Myocyte (in vitro differentiated cells): ENCODE results near the gene ERICH4. TPM values are rescaled to one million over a fixed set of nuclear protein-coding genes. Genes with fewer than 3 reads are reported as not detected.

ENCODE experiments used
- DNase-seq: peaks from one replicate; pipeline ENCODE4 v3.0.0-alpha.2; 2012; ENCODE audit warnings: low read depth
- total RNA-seq: library from RNA; depleted of rRNA; stranded (reverse); fragments of >200 nt; gene quantifications from 2 replicates; pipeline ENCODE4 v1.2.3, GENCODE V29; 2014

ERICH4 gene
- total RNA-seq, 1 donor from 2014 or later: not detected

DNA sequence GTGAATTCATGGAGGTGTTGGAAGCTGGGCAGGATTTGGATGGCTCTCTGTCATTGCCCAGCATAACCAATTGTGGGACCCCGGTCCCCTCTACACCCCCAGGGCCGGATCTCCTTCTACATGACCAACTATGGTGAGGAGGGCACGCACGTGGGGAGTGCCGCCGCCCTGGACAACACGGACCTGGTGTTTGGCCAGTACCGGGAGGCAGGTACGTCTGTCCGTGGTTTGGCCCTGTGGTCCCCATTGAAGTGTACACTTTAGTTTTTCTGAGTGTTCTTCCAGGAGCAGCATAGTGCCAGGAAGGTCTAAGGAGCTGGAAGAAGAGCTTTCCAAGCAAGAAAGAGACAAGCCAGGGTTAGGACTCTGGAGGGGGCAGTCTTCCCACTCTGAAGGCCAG is 29.0 kb upstream of the ERICH4 start:
- no peak for DNase-seq

- no peak for DNase-seq
Observed at GRCh38 chr19:41414461-41414860, 28.5 kb upstream of the ERICH4 start.

- DNase-seq: peak; percentile 89
Observed at GRCh38 chr19:41415154-41415571, 27.8 kb upstream of the ERICH4 start.

DNA sequence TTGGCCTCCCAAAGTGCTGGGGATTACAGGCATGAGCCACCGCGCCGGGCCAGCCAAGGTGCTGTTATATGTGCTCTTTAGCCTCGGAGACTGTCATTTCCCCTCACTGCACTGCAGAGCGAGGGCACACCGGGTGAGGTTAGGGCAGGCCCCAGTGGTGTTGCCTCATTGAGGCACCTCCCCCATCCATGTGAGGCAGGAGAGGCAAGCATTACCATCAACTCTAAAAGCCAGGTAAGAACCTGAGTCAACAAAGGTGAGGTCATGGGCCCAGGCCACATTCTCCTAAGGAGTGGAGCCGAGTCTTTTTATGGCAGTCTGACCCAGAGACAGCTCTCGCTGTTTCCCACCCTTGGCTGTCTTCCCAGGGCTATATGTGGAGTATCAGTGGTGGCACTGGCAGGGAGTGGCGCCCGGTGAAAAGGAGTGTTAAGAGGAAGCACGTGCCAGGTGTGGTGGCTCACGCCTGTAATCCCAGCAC is 26.7 kb upstream of the ERICH4 start:
- DNase-seq: no peak

DNA sequence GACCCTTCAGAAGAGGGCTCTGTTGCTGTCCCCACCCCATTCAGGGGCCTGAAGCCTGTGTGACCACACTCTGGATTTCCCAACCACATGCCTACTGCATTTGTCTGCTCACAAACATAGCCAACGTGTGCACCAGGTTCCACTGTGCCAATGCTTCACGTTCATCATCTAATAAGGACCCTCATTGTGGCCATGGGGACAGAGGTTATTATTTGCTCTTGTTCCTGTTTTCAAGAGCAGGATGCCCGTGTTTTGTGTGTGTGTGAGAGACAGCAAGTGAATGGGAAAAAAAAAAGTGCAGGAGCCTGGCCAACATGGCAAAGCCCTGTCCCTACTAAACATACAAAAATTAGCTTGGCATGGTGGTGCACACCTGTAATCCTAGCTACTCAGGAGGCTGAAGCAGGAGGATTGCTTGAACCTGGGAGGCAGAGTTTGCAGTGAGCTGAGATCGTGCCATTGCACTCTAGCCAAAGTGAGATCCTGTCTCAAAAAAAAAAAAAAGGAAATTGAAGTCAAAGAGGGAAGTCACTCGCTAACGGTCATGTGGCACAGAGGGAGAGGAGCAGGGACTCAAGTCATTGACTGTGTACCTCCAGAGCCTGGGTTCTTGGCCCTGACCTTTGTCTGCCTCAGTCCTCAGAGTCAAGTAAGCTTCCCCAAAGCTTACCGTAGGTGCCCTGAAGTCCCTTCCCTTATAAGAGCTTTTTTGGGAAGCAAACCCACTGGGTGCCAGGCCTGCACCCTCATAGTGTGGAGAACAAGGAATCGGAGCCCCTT is 22.7 kb upstream of the ERICH4 start:
- DNase-seq: no peak

DNA sequence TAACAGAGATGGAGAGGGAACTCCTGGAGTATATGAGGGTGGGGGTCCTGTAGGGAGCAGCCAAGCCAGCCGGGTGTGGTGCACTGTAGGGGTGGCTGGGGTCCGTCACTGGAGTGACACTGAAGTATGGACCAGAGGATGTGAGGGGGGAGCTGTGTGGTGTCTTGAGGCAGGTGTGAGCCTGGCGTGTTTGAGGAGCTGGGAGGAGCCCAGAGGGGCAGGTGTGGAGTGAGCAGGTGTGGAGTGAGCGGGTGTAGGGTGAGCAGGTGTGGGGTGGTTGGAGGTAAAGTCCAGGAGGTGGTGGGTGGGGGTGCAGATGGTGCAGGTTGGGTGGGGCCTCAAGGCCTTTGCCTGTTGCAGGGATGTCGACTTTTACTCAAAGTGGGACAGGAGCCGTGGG is 21.6 kb upstream of the ERICH4 start:
- no peak for DNase-seq

- DNase-seq: no peak
Observed at GRCh38 chr19:41421973-41422372, 21.0 kb upstream of the ERICH4 start.

DNA sequence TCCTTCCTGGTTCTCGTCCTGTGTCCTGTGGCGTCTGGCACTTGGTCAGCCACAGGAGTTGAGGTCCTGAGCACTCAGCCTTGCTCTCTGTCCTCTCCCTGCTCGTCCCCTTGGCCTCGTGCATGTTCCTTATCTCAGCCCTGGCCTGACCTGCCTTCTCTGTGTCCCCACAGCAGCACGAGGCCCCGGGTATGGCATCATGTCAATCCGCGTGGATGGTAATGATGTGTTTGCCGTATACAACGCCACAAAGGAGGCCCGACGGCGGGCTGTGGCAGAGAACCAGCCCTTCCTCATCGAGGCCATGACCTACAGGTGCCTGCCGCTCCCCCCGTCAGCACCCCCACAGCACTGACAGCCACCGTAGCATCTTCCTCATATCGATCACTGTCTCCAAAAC is 20.5 kb upstream of the ERICH4 start:
- no peak for DNase-seq

DNA sequence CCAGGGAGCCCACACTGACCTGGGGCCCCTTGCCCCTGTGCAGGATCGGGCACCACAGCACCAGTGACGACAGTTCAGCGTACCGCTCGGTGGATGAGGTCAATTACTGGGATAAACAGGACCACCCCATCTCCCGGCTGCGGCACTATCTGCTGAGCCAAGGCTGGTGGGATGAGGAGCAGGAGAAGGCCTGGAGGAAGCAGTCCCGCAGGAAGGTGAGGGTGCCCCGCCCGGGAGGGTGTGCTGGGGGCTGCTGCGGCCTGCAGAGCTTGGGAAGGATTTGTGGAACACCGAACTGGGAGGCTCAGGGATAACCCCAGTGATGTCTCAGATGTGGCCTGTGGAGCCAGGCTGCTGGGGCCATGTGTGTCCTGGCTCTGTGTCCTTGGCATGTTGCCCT is 20.0 kb upstream of the ERICH4 start:
- DNase-seq: no peak

- no peak for DNase-seq
Observed at GRCh38 chr19:41424335-41425173, 18.4 kb upstream of the ERICH4 start.

DNA sequence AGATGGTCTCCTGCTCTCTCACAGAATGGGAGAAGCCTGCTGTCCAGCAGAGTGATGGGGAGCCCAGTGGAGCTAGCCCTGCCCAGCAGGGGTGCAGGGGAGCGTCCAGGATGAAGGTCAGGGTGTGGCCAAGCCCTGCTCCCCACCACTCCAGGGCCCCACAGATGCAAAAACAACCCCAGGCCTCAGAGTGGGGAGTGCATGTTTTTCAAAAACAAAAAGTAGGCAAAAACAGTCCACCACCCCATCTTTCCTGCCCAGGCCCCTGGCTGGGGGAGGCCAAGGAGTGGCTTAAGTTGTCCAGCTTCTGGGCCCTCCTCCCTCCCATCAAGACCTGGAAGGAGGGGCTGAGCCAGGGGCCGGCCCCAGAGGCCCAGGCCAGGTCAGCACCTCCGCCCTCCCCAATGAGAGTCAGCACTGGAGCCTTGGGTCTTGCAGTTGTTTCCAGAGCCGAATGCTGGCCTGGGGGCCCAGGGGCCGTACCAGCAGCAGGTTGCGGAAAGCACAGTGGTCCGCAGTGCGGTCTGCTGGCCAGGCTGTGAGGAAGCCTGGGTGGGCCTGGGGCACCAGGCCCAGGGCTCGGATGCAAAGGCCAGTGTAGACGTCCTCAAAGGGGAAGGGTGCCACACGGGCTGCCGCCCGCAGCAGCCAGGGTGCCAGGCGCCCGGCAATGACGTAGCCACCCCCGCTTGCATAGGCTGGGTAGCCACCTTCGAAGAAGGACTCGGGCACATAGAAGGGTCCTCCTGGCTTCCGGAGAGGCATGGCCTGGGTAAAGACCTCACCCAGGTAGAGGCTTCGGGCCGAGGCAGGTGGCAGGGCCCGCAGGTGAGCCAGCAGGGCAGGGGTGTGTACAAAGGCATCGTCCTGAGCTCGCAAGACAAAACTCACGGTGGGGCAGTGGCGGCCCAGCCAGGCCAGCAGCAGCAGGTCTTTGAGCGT is 17.5 kb upstream of the ERICH4 start:
- DNase-seq: no peak

DNA sequence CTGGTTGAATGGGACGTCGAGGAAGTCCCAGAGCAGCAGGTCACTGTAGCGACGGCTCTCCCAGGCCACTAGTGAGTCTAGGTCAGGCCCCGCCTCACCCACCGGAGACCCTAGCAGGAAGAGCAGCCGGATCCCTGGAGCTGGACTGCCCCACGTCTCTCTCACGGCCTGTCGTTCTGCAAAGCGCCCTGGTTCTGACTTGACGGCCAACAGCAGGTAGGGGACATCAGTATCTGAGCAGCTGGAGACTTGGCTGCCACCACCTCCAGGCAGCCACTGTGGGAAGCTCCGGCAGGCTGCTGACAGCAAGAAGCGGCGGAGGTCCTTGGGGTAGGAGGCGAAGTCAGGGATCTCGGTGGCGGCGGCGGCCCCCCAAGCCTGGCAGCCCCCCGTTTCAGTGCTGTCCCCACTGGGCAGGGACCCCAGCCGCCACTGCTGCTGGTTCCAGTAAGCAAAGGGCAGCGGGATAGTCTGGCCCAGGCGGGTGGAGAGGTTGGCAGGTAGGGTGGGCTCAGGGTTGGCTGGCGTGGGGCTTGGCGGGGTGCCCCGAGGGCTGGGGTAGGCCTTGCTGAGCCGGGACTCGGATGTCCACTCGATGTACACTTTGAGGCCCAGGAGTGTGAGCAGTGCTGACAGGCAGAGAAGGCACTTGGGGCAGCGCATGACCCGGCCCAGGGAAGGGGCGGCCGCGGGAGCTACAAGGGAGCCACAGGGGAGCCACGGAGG is 16.7 kb upstream of the ERICH4 start:
- DNase-seq: no peak

GRCh38 chr19:41426952-41427646 is 15.9 kb upstream of the ERICH4 start, which contains the start of gene B3GNT8:
Gene B3GNT8, minus strand, starts transcription at chr19:41427374. Its CDS starts 596 bp downstream, at chr19:41426778.
- peak; percentile 38 for DNase-seq

GRCh38 chr19:41427647-41428480 is 15.1 kb upstream of the ERICH4 start:
- no peak for DNase-seq

GRCh38 chr19:41428481-41428859 is 14.5 kb upstream of the ERICH4 start:
- peak; percentile 16 for DNase-seq

DNA sequence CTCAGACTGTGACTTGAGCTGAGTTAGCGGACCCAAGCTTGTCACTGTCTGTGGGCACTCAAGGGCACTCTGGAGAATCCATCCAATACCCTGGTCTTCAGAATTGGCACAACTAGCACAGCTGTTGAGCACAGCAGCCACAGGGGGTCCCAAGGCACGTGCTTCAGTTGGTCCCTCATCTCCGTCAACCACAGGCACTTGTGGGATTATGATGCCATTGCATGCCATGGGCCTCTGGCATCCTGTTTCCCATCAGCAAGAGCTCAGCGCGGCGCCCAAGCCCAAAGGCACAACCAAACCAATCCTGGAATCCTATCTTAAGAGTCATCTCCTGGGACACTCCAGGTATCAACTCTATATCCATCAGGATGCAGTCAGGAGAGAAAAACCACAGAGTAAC is 12.0 kb upstream of the ERICH4 start:
- peak; percentile 92 for DNase-seq

DNA sequence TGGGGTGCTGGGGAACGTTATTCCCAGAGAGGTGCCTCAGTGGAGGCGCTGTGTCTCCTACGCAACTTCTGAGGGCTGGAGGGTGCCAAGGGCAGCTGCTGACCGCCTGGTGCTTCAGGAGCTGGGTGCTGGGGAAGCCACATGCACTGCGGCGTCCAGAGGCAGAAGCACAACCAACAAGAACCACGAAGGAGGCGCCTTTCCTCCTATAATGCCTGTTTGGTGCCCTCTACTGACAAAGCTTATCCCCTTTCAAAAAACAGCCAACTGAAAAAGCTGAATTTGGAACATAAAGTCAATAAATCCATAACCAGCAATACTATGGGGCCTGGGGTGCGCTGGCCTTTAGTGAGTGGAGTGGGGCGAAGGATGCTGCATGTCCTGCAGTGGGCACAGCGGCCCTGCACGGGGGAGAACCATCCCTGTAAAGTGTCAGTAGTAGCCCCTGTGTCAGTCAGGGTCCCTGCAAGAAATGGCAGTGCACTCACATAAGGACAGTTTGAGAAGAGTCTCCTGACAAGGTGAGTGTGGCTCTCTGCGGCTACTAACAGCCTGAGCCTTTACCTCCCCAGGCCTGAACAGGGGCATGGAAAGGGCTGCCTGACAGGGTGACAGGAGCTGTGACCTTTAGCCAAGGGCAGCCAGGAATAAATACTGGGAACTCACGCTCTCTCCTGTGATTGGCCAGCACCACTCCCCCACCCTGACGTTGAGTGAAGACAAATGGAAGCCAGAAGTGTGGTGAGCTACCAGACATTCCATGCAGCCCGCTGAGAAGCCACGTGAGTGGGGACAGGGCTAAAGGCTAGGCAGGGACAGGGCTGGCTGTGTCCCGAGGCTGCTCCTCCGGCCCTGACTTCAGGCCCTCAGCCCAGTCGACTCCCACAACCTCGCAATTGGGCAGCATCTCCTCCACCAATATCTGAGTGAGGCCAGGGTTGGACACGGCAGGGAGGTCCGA is 11.2 kb upstream of the ERICH4 start:
- peak; percentile 93 for DNase-seq

DNA sequence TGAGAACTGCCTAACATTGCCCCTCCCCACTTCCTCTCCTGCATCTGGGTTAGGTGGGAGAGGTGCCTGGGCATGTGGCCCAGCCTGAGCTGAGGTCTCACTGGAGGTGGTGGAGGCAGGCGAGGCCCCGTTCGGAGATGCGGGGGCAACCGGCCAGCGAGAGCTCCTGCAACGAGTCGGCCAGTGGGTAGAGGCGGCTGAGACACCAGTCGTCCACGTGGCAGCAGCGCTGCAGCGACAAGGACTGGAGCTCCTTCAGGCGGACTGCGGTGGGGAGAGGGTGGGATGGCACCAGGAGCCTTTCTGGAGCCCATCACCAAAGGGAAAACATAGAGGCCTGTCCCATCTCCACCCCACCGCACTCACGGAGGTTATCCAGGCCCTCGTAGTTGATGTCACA is 9.8 kb upstream of the ERICH4 start:
- no peak for DNase-seq
